HEK293T (cell line): Measurements from ENCODE around the gene UTS2R.

ENCODE experiments used
- CTCF ChIA-PET: fragments of 350-600 bp; formaldehyde crosslinking; extraction: SDS; loops from one replicate; lab custom pipeline; 2021; ENCODE audit warnings: antibody characterized with exemption, inconsistent platforms; lab: Yijun Ruan, JAX
- POLR2A ChIA-PET: fragments of 350-600 bp; formaldehyde crosslinking; extraction: SDS; loops from one replicate; lab custom pipeline; 2020; ENCODE audit warnings: antibody characterized with exemption, inconsistent platforms; lab: Yijun Ruan, JAX
- DNase-seq: peaks from one replicate; pipeline ENCODE4 v3.0.0; 2012; ENCODE audit warnings: mixed read lengths; ENCODE audit errors: extremely low spot score
- ARNT ChIP-seq: fragments of 450-650 bp; IDR thresholded peaks from 2 replicates; pipeline ENCODE4 v1.6.1; 2017; ENCODE audit warnings: mild to moderate bottlenecking
- BHLHE40 ChIP-seq: fragments of 450-650 bp; IDR thresholded peaks from 2 replicates; pipeline ENCODE4 v1.6.1; 2016; ENCODE audit warnings: mild to moderate bottlenecking, moderate library complexity, borderline replicate concordance
- CTBP1 ChIP-seq: fragments of 450-650 bp; IDR thresholded peaks from 2 replicates; pipeline ENCODE4 v1.6.1; 2016; ENCODE audit warnings: borderline replicate concordance
- ELF4 ChIP-seq: fragments of 450-650 bp; IDR thresholded peaks from 2 replicates; pipeline ENCODE4 v1.6.1; 2017; ENCODE audit warnings: antibody characterized with exemption
- FOXA1 ChIP-seq: fragments of 450-650 bp; IDR thresholded peaks from 2 replicates; pipeline ENCODE4 v1.6.1; 2016; ENCODE audit warnings: mild to moderate bottlenecking
- FOXK2 ChIP-seq: fragments of 450-650 bp; IDR thresholded peaks from 2 replicates; pipeline ENCODE4 v1.6.1; 2016; ENCODE audit warnings: mild to moderate bottlenecking
- FOXM1 ChIP-seq: fragments of 450-650 bp; IDR thresholded peaks from 2 replicates; pipeline ENCODE4 v1.6.1; 2017; ENCODE audit warnings: mild to moderate bottlenecking, borderline replicate concordance
- HDGF ChIP-seq: fragments of 450-650 bp; IDR thresholded peaks from 2 replicates; pipeline ENCODE4 v1.6.1; 2017; ENCODE audit warnings: antibody characterized with exemption, borderline replicate concordance
- L3MBTL2 ChIP-seq: fragments of 450-650 bp; conservative IDR thresholded peaks from 2 replicates; pipeline ENCODE4 v1.6.1; 2016; ENCODE audit warnings: mild to moderate bottlenecking
- LEF1 ChIP-seq: fragments of 450-650 bp; IDR thresholded peaks from 2 replicates; pipeline ENCODE4 v1.6.1; 2017; ENCODE audit warnings: mild to moderate bottlenecking, borderline replicate concordance
- NFRKB ChIP-seq: fragments of 450-650 bp; IDR thresholded peaks from 2 replicates; pipeline ENCODE4 v1.6.1; 2016; ENCODE audit warnings: mild to moderate bottlenecking, moderate library complexity
- PKNOX1 ChIP-seq: fragments of 450-650 bp; IDR thresholded peaks from 2 replicates; pipeline ENCODE4 v1.6.1; 2016
- SP1 ChIP-seq: fragments of 450-650 bp; IDR thresholded peaks from 2 replicates; pipeline ENCODE4 v1.6.1; 2017
- SUZ12 ChIP-seq: fragments of 450-650 bp; IDR thresholded peaks from 2 replicates; pipeline ENCODE4 v1.6.1; 2016; ENCODE audit warnings: mild to moderate bottlenecking
- TARDBP ChIP-seq: fragments of 450-650 bp; IDR thresholded peaks from 2 replicates; pipeline ENCODE4 v1.6.1; 2016
- ZNF384 ChIP-seq: fragments of 450-650 bp; IDR thresholded peaks from 2 replicates; pipeline ENCODE4 v1.6.1; 2016

UTS2R gene

GRCh38 chr17:82388223-82388921 lies 16.8 kb downstream of the UTS2R start:
- POLR2A ChIA-PET: no interaction called here

DNA sequence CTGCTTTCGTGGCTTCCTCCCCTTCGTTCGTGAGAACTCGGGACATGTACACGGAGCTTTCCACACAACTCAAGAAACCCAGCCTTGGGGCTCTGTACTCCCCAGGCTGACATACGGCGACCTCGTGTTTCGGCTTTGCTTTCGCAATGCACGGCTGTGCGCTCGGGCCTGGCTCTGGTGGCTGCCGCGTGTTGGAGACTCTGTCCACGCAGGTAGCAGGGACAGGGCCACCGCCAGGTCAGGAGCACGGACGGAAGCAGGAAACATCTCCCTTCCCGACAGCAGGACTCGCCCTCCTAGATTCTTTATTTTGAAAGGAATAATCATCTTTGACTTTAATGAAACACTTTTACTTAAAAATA lies 17.3 kb downstream of the UTS2R start:
- DNase-seq: no peak
- POLR2A ChIA-PET: no interaction called here
- TF ChIP-seq TARDBP (no peak), ZNF384 (no peak), BHLHE40 (no peak), LEF1 (no peak), SUZ12 (no peak)
- CTCF ChIA-PET: no interaction called here

More at GRCh38 chr17:82388223-82388921, 16.8 kb downstream of the UTS2R start:
- DNase-seq: no peak
- CTCF ChIA-PET: interaction anchor here (0.6 kb wide), 1 partner anchor 10 kb away, joined by 3 read pairs; no protein-coding TSS in a partner anchor
- TF ChIP-seq ARNT (no peak), FOXK2 (no peak), FOXA1 (no peak), CTBP1 (no peak), ZNF384 (no peak), TARDBP (no peak), SUZ12 (no peak), LEF1 (no peak), L3MBTL2 (no peak), PKNOX1 (no peak), ELF4 (no peak), FOXM1 (no peak), NFRKB (no peak), HDGF (no peak)

- CTCF ChIA-PET: interaction anchor here (0.6 kb wide), 1 partner anchor 30 kb away, joined by 3 read pairs; no protein-coding TSS in a partner anchor
- POLR2A ChIA-PET: no interaction called here
- TF ChIP-seq BHLHE40 (no peak), LEF1 (no peak), TARDBP (no peak), FOXK2 (no peak), ARNT (no peak), FOXM1 (no peak), PKNOX1 (no peak), FOXA1 (no peak), ZNF384 (no peak), L3MBTL2 (no peak), SUZ12 (no peak), SP1 (no peak), ELF4 (no peak), NFRKB (no peak), CTBP1 (no peak), HDGF (no peak)
- no peak for DNase-seq
These were observed 17.8 kb downstream of the UTS2R start for GRCh38 chr17:82389379-82389778.

DNA sequence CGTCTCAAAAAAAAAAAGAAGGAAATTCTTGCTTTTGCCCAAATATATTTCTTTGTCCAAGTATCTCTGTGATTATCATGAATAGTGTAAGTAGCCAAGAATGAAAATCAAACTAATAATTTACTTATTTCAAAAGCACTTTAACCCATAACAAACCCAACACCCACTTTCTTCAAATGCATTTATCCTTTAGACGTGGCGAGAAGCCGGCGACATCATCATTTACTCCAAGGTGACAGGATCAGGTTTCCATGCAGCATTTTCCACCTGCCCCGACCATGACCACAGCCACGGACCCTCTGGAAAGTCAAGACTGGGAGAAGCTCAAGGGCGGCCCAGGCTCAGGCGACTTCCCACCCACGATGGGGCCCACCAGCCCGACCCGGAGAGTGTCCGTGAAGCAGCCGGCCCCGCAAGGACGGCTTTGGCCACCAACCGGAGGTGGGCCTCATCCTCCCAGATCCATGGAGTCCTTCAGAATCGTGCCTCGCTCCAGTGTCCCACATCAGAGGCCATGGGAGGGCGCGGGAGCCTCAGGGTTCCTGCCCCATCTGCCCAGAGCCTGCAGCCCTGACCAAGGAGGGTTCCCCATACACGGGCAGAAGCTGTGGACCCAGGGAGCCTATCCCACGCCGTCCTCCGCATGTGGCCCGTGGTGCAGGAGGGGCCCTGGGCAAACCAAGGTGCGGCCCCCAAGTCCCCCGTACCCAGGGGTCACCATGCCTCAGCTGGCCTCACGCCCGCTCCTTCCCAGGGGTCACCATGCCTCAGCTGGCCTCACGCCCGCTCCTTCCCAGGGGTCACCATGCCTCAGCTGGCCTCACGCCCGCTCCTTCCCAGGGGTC lies 18.7 kb downstream of the UTS2R start:
- ChIA-PET CTCF (interaction anchor here (0.6 kb wide), 1 partner anchor 29 kb away, joined by 3 read pairs; no protein-coding TSS in a partner anchor), POLR2A (no interaction called here)
- no peak for DNase-seq
- TF ChIP-seq SUZ12: no peak
- TF ChIP-seq TARDBP: no peak
- TF ChIP-seq SP1: no peak
- TF ChIP-seq CTBP1: no peak
- TF ChIP-seq L3MBTL2: no peak
- TF ChIP-seq NFRKB: no peak
- no peak for TF ChIP-seq ZNF384
- TF ChIP-seq LEF1: no peak
- no peak for TF ChIP-seq PKNOX1
- no peak for TF ChIP-seq FOXK2
- no peak for TF ChIP-seq FOXM1
- no peak for TF ChIP-seq ELF4
- TF ChIP-seq ARNT: no peak

GRCh38 chr17:82390860-82391435 lies 19.4 kb downstream of the UTS2R start:
- CTCF ChIA-PET: no interaction called here
- POLR2A ChIA-PET: no interaction called here
- no peak for DNase-seq
- TF ChIP-seq FOXK2: no peak
- no peak for TF ChIP-seq SP1
- no peak for TF ChIP-seq BHLHE40
- no peak for TF ChIP-seq FOXM1
- TF ChIP-seq ZNF384: no peak
- no peak for TF ChIP-seq TARDBP
- no peak for TF ChIP-seq ARNT
- no peak for TF ChIP-seq CTBP1
